H1 (cell line): ENCODE data around the gene SOWAHC. TPM values are rescaled to one million over a fixed set of nuclear protein-coding genes. Genes with fewer than 3 reads are reported as not detected.

Source experiments
- CTCF ChIA-PET: fragments of 300-600 bp; sonication (Branson Sonifier 250); formaldehyde crosslinking; loops from one replicate; lab custom pipeline; 2021; ENCODE audit not compliant: partially characterized antibody; lab: Charles Lee
- POLR2A ChIA-PET: fragments of 300-600 bp; sonication (Branson Sonifier 250); formaldehyde crosslinking; loops from one replicate; lab custom pipeline; 2021; ENCODE audit warnings: inconsistent platforms; ENCODE audit not compliant: partially characterized antibody; lab: Charles Lee
- DNase-seq, 2 experiments: peaks; one replicate each; pipeline versions ENCODE4 v3.0.0 to v3.0.0-alpha.2; 2010 to 2022; ENCODE audit warnings: low spot score in 2 of 2, low read depth in 1 of 2, mixed read lengths in 1 of 2
- FAIRE-seq: peaks from 2 replicates; lab custom pipeline; 2011; peaks lifted over from hg19 to GRCh38; lab: Jason Lieb, UNC
- H2AFZ ChIP-seq: 2 replicates; pipeline ENCODE4 v1.8.1; 2012; ENCODE audit warnings: low read length, inconsistent platforms
- H2AK5ac ChIP-seq: 2 replicates; pipeline ENCODE4 v1.6.1; 2013; ENCODE audit warnings: low read depth, low read length
- H2BK120ac ChIP-seq: replicated peaks from 2 replicates; pipeline ENCODE3; 2013; ENCODE audit warnings: low read depth, low read length, inconsistent platforms
- H2BK12ac ChIP-seq: 2 replicates; pipeline ENCODE4 v1.6.1; 2013; ENCODE audit warnings: low read depth, low read length
- H2BK15ac ChIP-seq: 2 replicates; pipeline ENCODE4 v1.6.1; 2013; ENCODE audit warnings: low read length
- H2BK20ac ChIP-seq: 2 replicates; pipeline ENCODE4 v1.6.1; 2013; ENCODE audit warnings: low read length
- H2BK5ac ChIP-seq: 2 replicates; pipeline ENCODE4 v1.6.1; 2013; ENCODE audit warnings: low read depth, low read length
- H3K14ac ChIP-seq: 2 replicates; pipeline ENCODE4 v1.6.1; 2013; ENCODE audit warnings: inconsistent platforms; ENCODE audit not compliant: insufficient read length
- H3K18ac ChIP-seq: 2 replicates; pipeline ENCODE4 v1.6.1; 2013; ENCODE audit warnings: low read length; ENCODE audit errors: extremely low read depth
- H3K23ac ChIP-seq: 2 replicates; pipeline ENCODE4 v1.6.1; 2013; ENCODE audit warnings: inconsistent platforms; ENCODE audit not compliant: insufficient read length
- H3K23me2 ChIP-seq: 2 replicates; pipeline ENCODE4 v1.6.1; 2013; ENCODE audit warnings: low read depth, low read length
- H3K27ac ChIP-seq: 2 replicates; pipeline ENCODE4 v1.6.1; 2011; ENCODE audit warnings: low read depth, low read length, inconsistent platforms
- H3K27me3 ChIP-seq, 4 experiments: replicated peaks in 1 of 4; 1 replicate in 1 of 4; 2 replicates in 3 of 4; pipeline versions ENCODE4 v1.6.1 to v1.8.1; 2011 to 2013; ENCODE audit warnings: low read length in 3 of 4, mild to moderate bottlenecking in 3 of 4, inconsistent platforms in 2 of 4, mixed read lengths in 2 of 4, moderate library complexity in 1 of 4; ENCODE audit not compliant: control insufficient read depth in 3 of 4, insufficient read depth in 3 of 4; ENCODE audit errors: extremely low read depth in 1 of 4
- H3K36me3 ChIP-seq, 4 experiments: 2 replicates each; pipeline versions ENCODE4 v1.6.1 to v1.8.1; 2011 to 2013; ENCODE audit warnings: mild to moderate bottlenecking in 4 of 4, low read length in 3 of 4, moderate library complexity in 2 of 4, control low read depth in 1 of 4, inconsistent platforms in 1 of 4; ENCODE audit not compliant: insufficient read depth in 4 of 4, control insufficient read depth in 2 of 4
- H3K4ac ChIP-seq: replicated peaks from 2 replicates; pipeline ENCODE3; 2013; ENCODE audit warnings: low read length, low read depth, mixed read lengths, inconsistent platforms; ENCODE audit not compliant: insufficient read length
- H3K4me1 ChIP-seq, 4 experiments: replicated peaks in 1 of 4; 1 replicate in 1 of 4; 2 replicates in 3 of 4; pipeline versions ENCODE4 v1.6.1 to v1.8.1; 2011 to 2013; ENCODE audit warnings: low read length in 3 of 4, inconsistent platforms in 2 of 4, mixed read lengths in 1 of 4; ENCODE audit not compliant: insufficient read depth in 4 of 4, control insufficient read depth in 3 of 4
- H3K4me2 ChIP-seq, 2 experiments: 2 replicates each; pipeline versions ENCODE4 v1.6.1 to v1.8.1; 2011 to 2013; ENCODE audit warnings: low read depth in 2 of 2, low read length in 2 of 2, control low read depth in 1 of 2, inconsistent platforms in 1 of 2, mild to moderate bottlenecking in 1 of 2; ENCODE audit not compliant: insufficient read depth in 1 of 2
- H3K4me3 ChIP-seq, 4 experiments: fragments of 200-600, 300-600 bp in 1 of 4; sonication (generic), shearing (Covaris generic), sonication (Bioruptor Twin) in 1 of 4; 2 replicates each; pipeline versions ENCODE4 v1.5.1 to v1.8.1; 2011 to 2016; ENCODE audit warnings: low read length in 4 of 4, low read depth in 3 of 4, control low read depth in 2 of 4, inconsistent platforms in 2 of 4, mild to moderate bottlenecking in 2 of 4, mixed read lengths in 1 of 4, moderate library complexity in 1 of 4; ENCODE audit not compliant: insufficient read depth in 2 of 4; ENCODE audit errors: extremely low read depth in 1 of 4
- H3K56ac ChIP-seq: replicated peaks from 2 replicates; pipeline ENCODE3; 2013; ENCODE audit warnings: low read depth, mild to moderate bottlenecking, mixed read lengths, low read length, inconsistent platforms; ENCODE audit not compliant: insufficient read length
- H3K79me1 ChIP-seq: 2 replicates; pipeline ENCODE4 v1.6.1; 2013; ENCODE audit warnings: low read depth, low read length, control low read depth
- H3K79me2 ChIP-seq, 2 experiments: 2 replicates each; pipeline versions ENCODE4 v1.6.1 to v1.8.1; 2012 to 2013; ENCODE audit warnings: low read length in 2 of 2, mild to moderate bottlenecking in 2 of 2, inconsistent platforms in 1 of 2; ENCODE audit not compliant: insufficient read depth in 2 of 2, control insufficient read depth in 1 of 2
- H3K9ac ChIP-seq, 4 experiments: replicated peaks in 1 of 4; 1 replicate in 1 of 4; 2 replicates in 3 of 4; pipeline versions ENCODE4 v1.6.1 to v1.8.1; 2011 to 2013; ENCODE audit warnings: low read depth in 3 of 4, low read length in 3 of 4, control low read depth in 2 of 4, mild to moderate bottlenecking in 2 of 4, moderate library complexity in 2 of 4, inconsistent platforms in 1 of 4; ENCODE audit errors: extremely low read depth in 1 of 4
- H3K9me3 ChIP-seq, 2 experiments: 2 replicates each; pipeline versions ENCODE4 v1.6.1 to v1.8.1; 2012 to 2013; ENCODE audit warnings: mild to moderate bottlenecking in 2 of 2, moderate library complexity in 2 of 2, control low read depth in 1 of 2, inconsistent platforms in 1 of 2, low read depth in 1 of 2, low read length in 1 of 2, mixed read lengths in 1 of 2; ENCODE audit not compliant: insufficient read depth in 2 of 2
- H4K20me1 ChIP-seq, 2 experiments: replicated peaks in 1 of 2; 2 replicates each; pipeline versions ENCODE3 to v1.8.1; 2011 to 2013; ENCODE audit warnings: inconsistent platforms in 2 of 2, low read length in 2 of 2, mild to moderate bottlenecking in 1 of 2; ENCODE audit not compliant: insufficient read depth in 2 of 2, control insufficient read depth in 1 of 2
- H4K5ac ChIP-seq: 2 replicates; pipeline ENCODE4 v1.6.1; 2013; ENCODE audit warnings: low read length, low read depth, mixed read lengths, inconsistent platforms; ENCODE audit not compliant: insufficient read length
- H4K8ac ChIP-seq: 2 replicates; pipeline ENCODE4 v1.8.0; 2013; ENCODE audit warnings: mild to moderate bottlenecking, moderate library complexity, low read length, inconsistent platforms; ENCODE audit not compliant: insufficient read depth; ENCODE audit errors: extremely low read depth
- H4K91ac ChIP-seq: replicated peaks from 2 replicates; pipeline ENCODE3; 2013; ENCODE audit warnings: low read length, mixed read lengths, inconsistent platforms; ENCODE audit not compliant: insufficient read length
- CEBPB ChIP-seq: IDR thresholded peaks from 2 replicates; pipeline ENCODE4 v1.6.1; 2012; ENCODE audit warnings: low read depth, low read length
- PHF8 ChIP-seq: fragments of 200-600 bp; sonication (generic); conservative IDR thresholded peaks from 2 replicates; pipeline ENCODE4 v1.7.1; 2012; ENCODE audit warnings: low read depth, mild to moderate bottlenecking, inconsistent platforms, low read length, moderate library complexity
- RAD21 ChIP-seq, 2 experiments: IDR thresholded peaks in 1 of 2; conservative IDR thresholded peaks in 1 of 2; 2 replicates each; pipeline ENCODE4 v1.6.1; 2011; ENCODE audit warnings: low read depth in 2 of 2, low read length in 2 of 2, improper control_type of control experiment in 1 of 2, inconsistent platforms in 1 of 2, mild to moderate bottlenecking in 1 of 2, moderate library complexity in 1 of 2
- WGBS, 2 experiments: shearing (Covaris generic) in 1 of 2; methylation state at CpG; one replicate each; pipeline versions ENCODE4 v1.1.6 to v1.1.7; 2013 to 2015; ENCODE audit warnings: low lambda C conversion rate in 2 of 2, mixed read lengths in 2 of 2, inconsistent platforms in 1 of 2, low coverage in 1 of 2, missing lambda C conversion rate in 1 of 2; ENCODE audit not compliant: insufficient replicate concordance in 2 of 2, insufficient coverage in 1 of 2, insufficient read length in 1 of 2; ENCODE audit errors: extremely low coverage in 1 of 2, missing lambda C conversion rate in 1 of 2; 5-methylcytosine and 5-hydroxymethylcytosine counted together
- polyA plus RNA-seq, 7 experiments: library from polyadenylated mRNA; depleted of rRNA in 3 of 7; stranded (reverse) in 5 of 7; unstranded in 2 of 7; fragments of >200 nt in 5 of 7; fragments of 200-250 nt in 2 of 7; gene quantifications; 1 replicate in 5 of 7; 2 replicates in 1 of 7; 4 replicates in 1 of 7; pipeline versions ENCODE4 v1.2.1 to v1.2.3, GENCODE V29; 2011 to 2013; ENCODE audit warnings: missing spikeins in 2 of 7, mixed read lengths in 2 of 7
- total RNA-seq: library from RNA; stranded (reverse); fragmentation: NEBNext Ultra II Directional; extraction: Animal tissue kit (Norgen Biotek cat#: 25700); gene quantifications from 2 replicates; pipeline ENCODE4 v1.2.1, GENCODE V29; 2021

SOWAHC gene
- total and polyA plus RNA-seq, 2 of the 8 experiments (the other 6 are each of a cell fraction or from before 2014, with no cell fraction given), result 3.1 to 17.8 TPM

- DNase-seq (no peak), FAIRE-seq (no peak)
- Histone ChIP-seq H3K14ac (no peak overlapping the region), H2BK20ac (no peak overlapping the region), H3K4me1 (peaks cover 2 to 8% (median 5%) of the 10 kb centered on the region in 4 experiments; a peak in 3 of 7 replicates), H3K79me1 (peaks cover 8% of the 10 kb centered on the region), H2BK15ac (no peak overlapping the region), H3K23ac (no peak overlapping the region), H2BK12ac (no peak overlapping the region), H3K18ac (no peak overlapping the region), H3K27ac (no peak overlapping the region), H3K27me3 (no peaks in the 10 kb centered on the region), H3K79me2 (peaks cover 0 to 82% of the 10 kb centered on the region in 2 experiments; a peak in 3 of 4 replicates), H4K20me1 (peaks cover 3 to 9% of the 10 kb centered on the region in 2 experiments), H4K91ac (no peak overlapping the region), H3K36me3 (no peaks in the 10 kb centered on the region), H4K8ac (no peak overlapping the region), H2BK5ac (no peak overlapping the region), H3K4me3 (no peak overlapping the region), H3K4ac (no peak overlapping the region), H3K4me2 (no peak overlapping the region), H2AFZ (no peak overlapping the region), H3K23me2 (no peaks in the 10 kb centered on the region), H4K5ac (no peak overlapping the region), H3K9ac (no peak overlapping the region), H3K56ac (no peak overlapping the region), H2AK5ac (no peak overlapping the region), H2BK120ac (no peak overlapping the region), H3K9me3 (no peaks in the 10 kb centered on the region)
- TF ChIP-seq RAD21 (IDR thresholded peaks at IDR 0.05 in 1 of 2, conservative IDR thresholded peaks at IDR 0.05 in 1 of 2; ENCODE audit: low read depth in 2 of 2, low read length in 2 of 2) (no peak), CEBPB (no peak), PHF8 (no peak)
- POLR2A ChIA-PET, result interaction anchor here (4.4 kb wide), 1 partner anchor 11 kb away, joined by 33 read pairs; the partner anchor contains the start of genes SEPTIN10 and SOWAHC
- CTCF ChIA-PET, result interaction anchor here (0.7 to 1.7 kb wide), 2 partner anchors 10 to 45 kb away, joined by 3 to 6 read pairs; no protein-coding TSS in a partner anchor
- no CpG with 5 or more reads among the region's 3 CpGs for WGBS, 2 experiments
Measured at GRCh38 chr2:109602617-109603188, 11.5 kb upstream of the SOWAHC start.
